Stimulated activated CD8-positive, alpha-beta memory T cell treated with anti-CD3 and anti-CD28 coated beads, Interleukin-15, amount 100 ng/mL, for 48 hours (primary cell): Measurements from ENCODE around the gene ZFAND4.
"Not testable (repeated sequence)": the region's sequence is repeated elsewhere in the genome, so short reads cannot be mapped to it uniquely, and the experiment has no call there.

Source experiments
- DNase-seq, 2 donors: peaks; one replicate each; pipeline ENCODE4 v3.0.0-alpha.2; 2020; ENCODE audit warnings: low read depth in 2 of 2

Gene ZFAND4

GRCh38 chr10:45589868-45590267 is 82.7 kb downstream of the ZFAND4 start:
- no peak for DNase-seq

DNA sequence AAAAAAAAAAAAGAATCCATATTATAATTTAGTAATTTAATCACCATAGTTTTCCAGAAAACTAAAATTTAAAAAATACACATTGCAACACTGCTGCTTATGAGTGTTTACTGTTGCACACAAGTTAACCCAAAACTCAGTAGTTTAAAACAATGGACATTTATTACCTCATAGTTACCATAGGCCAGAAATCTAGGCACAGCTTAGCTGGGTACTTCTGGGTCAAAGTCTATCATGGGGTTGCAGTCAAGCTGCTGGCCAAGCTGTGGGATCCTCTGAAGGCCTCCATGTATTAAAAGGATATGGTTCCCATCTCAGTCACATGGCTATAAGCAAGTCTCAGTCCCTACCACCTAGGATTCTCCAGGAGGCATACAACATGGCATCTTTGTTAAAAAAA is 83.6 kb downstream of the ZFAND4 start:
- no peak for DNase-seq

GRCh38 chr10:45586028-45586824 is 86.3 kb downstream of the ZFAND4 start:
- no peak for DNase-seq

- no peak for DNase-seq
Observed at GRCh38 chr10:45585131-45585530, 87.4 kb downstream of the ZFAND4 start.

- DNase-seq, result no peak
Observed at GRCh38 chr10:45582386-45582781, 90.2 kb downstream of the ZFAND4 start.

GRCh38 chr10:45581582-45582385 is 90.8 kb downstream of the ZFAND4 start:
- no peak for DNase-seq

DNA sequence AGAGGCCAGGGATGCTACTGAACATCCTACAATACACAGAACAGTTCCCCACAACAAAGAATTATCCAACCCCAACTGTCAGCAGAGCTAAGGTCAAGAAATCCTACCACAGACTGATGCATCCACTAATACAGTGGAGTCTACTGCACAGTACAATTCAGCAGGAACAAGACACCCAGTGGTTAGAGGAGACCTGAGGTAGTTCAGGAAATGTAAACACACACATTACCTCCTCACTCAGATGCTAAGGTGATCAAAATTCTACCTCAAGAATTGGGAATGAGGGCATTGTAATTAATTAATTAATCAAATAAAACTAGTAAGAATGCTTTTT is 91.4 kb downstream of the ZFAND4 start:
- DNase-seq, result no peak

- DNase-seq, result no peak
Observed at GRCh38 chr10:45580371-45581215, 92.0 kb downstream of the ZFAND4 start.

- DNase-seq, result no peak
Observed at GRCh38 chr10:45578384-45578971, 94.1 kb downstream of the ZFAND4 start.

DNA sequence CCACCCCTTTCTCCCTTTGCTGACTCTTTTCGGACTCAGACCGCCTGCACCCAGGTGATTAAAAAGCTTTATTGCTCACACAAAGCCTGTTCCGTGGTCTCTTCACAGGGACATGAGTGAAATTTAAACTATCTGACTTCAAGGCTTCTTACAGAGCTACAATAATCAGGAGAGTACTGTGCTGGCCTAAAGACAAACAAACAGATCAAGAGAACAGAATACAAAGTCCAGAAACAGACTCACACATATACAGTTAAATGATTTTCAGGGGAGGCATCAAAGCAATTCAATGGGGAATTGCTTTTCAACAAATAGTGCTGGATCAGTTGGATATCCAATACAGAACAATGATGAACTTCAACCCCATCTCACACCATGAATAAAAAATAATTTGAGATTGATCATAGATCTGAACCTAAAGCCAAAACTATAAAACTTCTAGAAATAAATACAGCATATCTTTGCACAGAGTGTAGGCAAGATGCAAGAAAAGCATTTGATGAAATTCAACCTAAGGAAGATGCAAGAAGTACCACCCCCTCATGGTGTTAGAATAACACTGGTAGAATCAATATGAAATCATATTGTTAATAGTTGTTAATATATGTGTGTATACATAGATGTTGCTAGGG is 96.5 kb downstream of the ZFAND4 start:
- no peak for DNase-seq

- DNase-seq, result not testable (repeated sequence)
Observed at GRCh38 chr10:45575032-45575761, 97.4 kb downstream of the ZFAND4 start.

- no peak for DNase-seq
Observed at GRCh38 chr10:45569471-45569870, 103.1 kb downstream of the ZFAND4 start.

- DNase-seq, result no peak
Observed at GRCh38 chr10:45566415-45566814, 106.2 kb downstream of the ZFAND4 start.
